PC-9 (cell line): ENCODE measurements around the gene PIP5K1B. TPM values are rescaled to one million over a fixed set of nuclear protein-coding genes. Genes with fewer than 3 reads are reported as not detected.

Experiments
- BruUV-seq: library from RNA; stranded (reverse); fragments of 400-500 nt; replicated peaks from 2 replicates; lab custom pipeline; 2021; lab: Mats Ljungman, UMichigan
- CTCF ChIA-PET: fragments of 300-600 bp; sonication (Branson Sonifier 250); formaldehyde crosslinking; loops from one replicate; lab custom pipeline; 2022; ENCODE audit warnings: antibody characterized with exemption; lab: Charles Lee
- POLR2A ChIA-PET: fragments of 300-600 bp; sonication (Branson Sonifier 250); formaldehyde crosslinking; loops from one replicate; lab custom pipeline; 2022; ENCODE audit warnings: antibody characterized with exemption; ENCODE audit not compliant: unreplicated experiment; lab: Charles Lee
- DNase-seq, 2 experiments: peaks; one replicate each; pipeline versions ENCODE4 v3.0.0 to v3.0.0-alpha.2; 2015 to 2022; ENCODE audit warnings: mixed read lengths in 1 of 2
- H2AFZ ChIP-seq: fragments of 200-600 bp; sonication (generic); 2 replicates; pipeline ENCODE4 v1.8.1; 2017; ENCODE audit warnings: antibody characterized with exemption
- H3F3A ChIP-seq: fragments of 200-600 bp; sonication (generic); 2 replicates; pipeline ENCODE4 v1.8.1; 2017; ENCODE audit warnings: antibody characterized with exemption, mild to moderate bottlenecking, low read depth; ENCODE audit not compliant: insufficient read depth
- H3K27ac ChIP-seq: fragments of 200-600 bp; sonication (generic); 2 replicates; pipeline ENCODE4 v1.6.1; 2016; ENCODE audit warnings: mixed run types
- H3K27me3 ChIP-seq: fragments of 200-600 bp; sonication (generic); 2 replicates; pipeline ENCODE4 v1.6.1; 2016; ENCODE audit warnings: low read depth, mixed run types; ENCODE audit not compliant: insufficient read depth
- H3K36me3 ChIP-seq: fragments of 200-600 bp; sonication (generic); 2 replicates; pipeline ENCODE4 v1.6.1; 2016; ENCODE audit warnings: low read depth, mixed run types
- H3K4me1 ChIP-seq: fragments of 200-600 bp; sonication (generic); replicated peaks from 2 replicates; pipeline ENCODE4 v1.6.1; 2016; ENCODE audit warnings: mixed run types; ENCODE audit not compliant: insufficient read depth
- H3K4me2 ChIP-seq: fragments of 200-600 bp; sonication (generic); 2 replicates; pipeline ENCODE4 v1.6.1; 2017; ENCODE audit warnings: mixed run types
- H3K4me3 ChIP-seq: fragments of 200-600 bp; sonication (generic); 2 replicates; pipeline ENCODE4 v1.6.1; 2016; ENCODE audit warnings: mixed run types
- H3K79me2 ChIP-seq: fragments of 200-600 bp; sonication (generic); 2 replicates; pipeline ENCODE4 v1.6.1; 2017; ENCODE audit warnings: low read depth, mixed run types
- H3K9me2 ChIP-seq: fragments of 200-600 bp; sonication (generic); 2 replicates; pipeline ENCODE4 v1.8.1; 2017; ENCODE audit warnings: mild to moderate bottlenecking; ENCODE audit not compliant: insufficient read depth
- H3K9me3 ChIP-seq: fragments of 200-600 bp; sonication (generic); 2 replicates; pipeline ENCODE4 v1.8.1; 2016; ENCODE audit warnings: low read depth; ENCODE audit not compliant: insufficient read depth
- H4K20me1 ChIP-seq: fragments of 200-600 bp; sonication (generic); 2 replicates; pipeline ENCODE4 v1.8.1; 2017; ENCODE audit not compliant: insufficient read depth
- EZH2 ChIP-seq: fragments of 200-600 bp; sonication (generic); IDR thresholded peaks from 2 replicates; pipeline ENCODE4 v1.8.0; 2017; ENCODE audit warnings: antibody characterized with exemption, low read depth
- intact Hi-C: fragments of 100-400 bp; cut with micrococcal nuclease; formaldehyde crosslinking; loops from one replicate; pipeline ENCODE4 v1.10.0; 2022; ENCODE audit not compliant: unreplicated experiment
- total RNA-seq: library from RNA; stranded (reverse); gene quantifications from 2 replicates; pipeline ENCODE4 v1.2.3, GENCODE V29; 2021
- TF ChIP-seq, protein P1 (sequence below): fragments of 200-600 bp; sonication (generic); conservative IDR thresholded peaks from 2 replicates; pipeline ENCODE4 v1.6.1; 2017; ENCODE audit warnings: mixed run types, antibody characterized with exemption, mild to moderate bottlenecking, moderate library complexity

The PIP5K1B gene
- total RNA-seq, 1 experiment from 2014 or later, result not detected

DNA sequence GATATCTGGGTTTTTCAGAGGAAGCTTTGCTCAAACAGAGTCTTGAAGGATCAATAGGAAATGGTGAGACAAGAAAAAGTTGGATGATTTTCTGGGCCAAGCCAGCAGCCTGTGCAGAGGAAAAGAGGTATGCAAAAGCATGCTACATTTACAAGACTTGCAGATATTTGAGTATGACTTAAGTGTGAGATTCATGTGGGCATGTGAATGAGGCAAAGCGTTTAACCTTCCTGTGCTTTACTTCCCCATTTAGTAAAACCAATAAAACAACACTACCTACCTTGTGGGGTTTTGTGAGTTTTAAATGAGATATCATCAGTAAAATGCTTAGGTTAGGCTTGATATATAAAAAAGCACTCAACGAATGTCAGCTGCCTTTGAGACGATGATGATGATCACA is 58.1 kb downstream of the PIP5K1B start:
- ChIA-PET CTCF (no interaction called here), POLR2A (no interaction called here)
- Histone ChIP-seq H3K27ac (no peak overlapping the region), H2AFZ (no peak overlapping the region), H3K9me3 (no peaks in the 10 kb centered on the region), H3K4me1 (no peaks in the 10 kb centered on the region), H3K27me3 (peaks cover 35% of the 10 kb centered on the region; the same call in 1 of the 2 replicates), H3K36me3 (no peaks in the 10 kb centered on the region), H3K4me3 (no peak overlapping the region), H3F3A (no peaks in the 10 kb centered on the region), H3K9me2 (no peaks in the 10 kb centered on the region), H3K79me2 (no peaks in the 10 kb centered on the region), H4K20me1 (no peaks in the 10 kb centered on the region), H3K4me2 (no peak overlapping the region)
- no peak for DNase-seq
- TF ChIP-seq, protein P1, sequence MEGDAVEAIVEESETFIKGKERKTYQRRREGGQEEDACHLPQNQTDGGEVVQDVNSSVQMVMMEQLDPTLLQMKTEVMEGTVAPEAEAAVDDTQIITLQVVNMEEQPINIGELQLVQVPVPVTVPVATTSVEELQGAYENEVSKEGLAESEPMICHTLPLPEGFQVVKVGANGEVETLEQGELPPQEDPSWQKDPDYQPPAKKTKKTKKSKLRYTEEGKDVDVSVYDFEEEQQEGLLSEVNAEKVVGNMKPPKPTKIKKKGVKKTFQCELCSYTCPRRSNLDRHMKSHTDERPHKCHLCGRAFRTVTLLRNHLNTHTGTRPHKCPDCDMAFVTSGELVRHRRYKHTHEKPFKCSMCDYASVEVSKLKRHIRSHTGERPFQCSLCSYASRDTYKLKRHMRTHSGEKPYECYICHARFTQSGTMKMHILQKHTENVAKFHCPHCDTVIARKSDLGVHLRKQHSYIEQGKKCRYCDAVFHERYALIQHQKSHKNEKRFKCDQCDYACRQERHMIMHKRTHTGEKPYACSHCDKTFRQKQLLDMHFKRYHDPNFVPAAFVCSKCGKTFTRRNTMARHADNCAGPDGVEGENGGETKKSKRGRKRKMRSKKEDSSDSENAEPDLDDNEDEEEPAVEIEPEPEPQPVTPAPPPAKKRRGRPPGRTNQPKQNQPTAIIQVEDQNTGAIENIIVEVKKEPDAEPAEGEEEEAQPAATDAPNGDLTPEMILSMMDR, result no peak
- TF ChIP-seq EZH2, result no peak
- intact Hi-C loops, result no loop called here
- BruUV-seq, result no TSS peak

DNA sequence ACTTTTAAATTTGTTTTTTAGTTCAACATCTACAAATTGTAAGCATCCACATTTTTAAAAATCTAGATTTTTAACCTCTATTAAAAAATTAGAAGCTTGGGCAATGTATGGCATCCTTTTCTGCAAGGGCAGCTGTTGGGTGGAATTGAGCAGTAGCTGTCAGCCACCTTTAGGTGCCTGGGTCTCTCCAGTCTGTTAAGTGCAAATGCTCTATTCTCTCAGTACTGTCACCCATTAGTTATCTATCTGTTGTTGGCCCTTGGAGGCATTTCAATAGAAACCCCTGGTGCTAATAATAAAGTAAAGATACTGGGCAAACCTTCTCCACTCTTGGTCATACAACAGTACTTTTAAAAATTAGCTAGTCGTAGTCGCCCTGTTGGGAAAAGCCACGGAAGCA is 63.6 kb downstream of the PIP5K1B start:
- ChIA-PET CTCF (no interaction called here), POLR2A (no interaction called here)

DNA sequence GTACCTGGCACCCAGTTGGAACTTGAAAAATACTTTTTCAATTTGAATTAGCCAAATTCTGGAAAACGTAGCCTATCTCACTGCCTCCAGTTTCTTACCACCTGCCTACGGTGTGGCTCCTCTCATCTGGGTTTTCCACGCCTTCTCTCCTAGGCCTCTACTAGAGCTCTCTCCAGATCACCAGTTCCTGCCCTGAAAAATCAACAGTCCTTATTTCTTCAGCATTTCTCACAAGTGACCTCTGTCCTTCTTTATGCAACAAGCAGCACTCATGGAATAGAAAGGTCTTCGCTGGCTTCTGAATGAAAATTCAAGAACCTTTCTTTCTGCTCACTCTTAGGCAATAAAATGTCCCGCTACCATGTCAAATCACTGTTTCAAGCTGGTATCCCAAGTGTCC is 64.8 kb downstream of the PIP5K1B start:
- ChIA-PET POLR2A (no interaction called here), CTCF (no interaction called here)
- no peaks in the 10 kb centered on the region for H3K9me2 ChIP-seq
- intact Hi-C loops, result no loop called here
- DNase-seq, result no peak
- no peak overlapping the region for H3K27ac ChIP-seq
- H4K20me1 ChIP-seq, result no peaks in the 10 kb centered on the region
- H3F3A ChIP-seq, result no peaks in the 10 kb centered on the region
- no peak overlapping the region for H3K4me3 ChIP-seq
- TF ChIP-seq, protein P1, result no peak
- TF ChIP-seq EZH2, result no peak
- no peak overlapping the region for H2AFZ ChIP-seq
- peaks cover 54% of the 10 kb centered on the region for H3K27me3 ChIP-seq
- no peaks in the 10 kb centered on the region for H3K4me1 ChIP-seq
- no TSS peak for BruUV-seq
- no peaks in the 10 kb centered on the region for H3K79me2 ChIP-seq
- no peaks in the 10 kb centered on the region for H3K36me3 ChIP-seq
- H3K9me3 ChIP-seq, result no peaks in the 10 kb centered on the region
- no peak overlapping the region for H3K4me2 ChIP-seq

More for the DNA sequence above, 63.6 kb downstream of the PIP5K1B start:
- intact Hi-C loops, result no loop called here
- Histone ChIP-seq H3K9me2 (no peaks in the 10 kb centered on the region), H2AFZ (no peak overlapping the region), H3K4me1 (no peaks in the 10 kb centered on the region), H3K4me2 (no peak overlapping the region), H3F3A (no peaks in the 10 kb centered on the region), H3K9me3 (no peaks in the 10 kb centered on the region), H3K27ac (no peak overlapping the region), H3K27me3 (peaks cover 44% of the 10 kb centered on the region), H3K36me3 (no peaks in the 10 kb centered on the region), H3K4me3 (no peak overlapping the region), H3K79me2 (no peaks in the 10 kb centered on the region), H4K20me1 (no peaks in the 10 kb centered on the region)
- no peak for DNase-seq
- TF ChIP-seq, protein P1, result no peak
- TF ChIP-seq EZH2, result no peak
- no TSS peak for BruUV-seq
